ENCODE measurements around the gene MEAK7.

GRCh38 chr16:84459941-84460405 is 44.5 kb downstream of the MEAK7 start:
- TF ChIP-seq CTCF (IDR thresholded peaks at IDR 0.05 in 4 of 5, conservative IDR thresholded peaks at IDR 0.05 in 1 of 5): no peak
- no peak for TF ChIP-seq POLR2A (IDR thresholded peaks at IDR 0.05)

Measured in gastrocnemius medialis (tissue), 4 donors.